ENCODE data around the gene F13B. TPM values are rescaled to one million over a fixed set of nuclear protein-coding genes. Genes with fewer than 3 reads are reported as not detected.
A peak's percentile ranks its signal among the peaks of the same experiment; 100 is the strongest.

The F13B gene
- total RNA-seq, 1 experiment from 2014 or later: not detected

GRCh38 chr1:197024460-197024859, 42.6 kb downstream of the F13B start:
- intact Hi-C loops (cut with micrococcal nuclease): no loop called here
- no peaks in the 10 kb centered on the region for H3K36me3 ChIP-seq (ENCODE audit: low read depth, low read length)
- H2AFZ ChIP-seq (ENCODE audit: low read length): no peak overlapping the region
- no peaks in the 10 kb centered on the region for H3F3A ChIP-seq (ENCODE audit: low read length, unreplicated experiment)
- H3K4me2 ChIP-seq (ENCODE audit: low read length): no peak overlapping the region
- H3K9me2 ChIP-seq (replicated peaks; ENCODE audit: low read length): no peaks in the 10 kb centered on the region
- POLR2A ChIA-PET (ENCODE audit: unreplicated experiment): no interaction called here
- H3K27me3 ChIP-seq (ENCODE audit: low read length): no peaks in the 10 kb centered on the region
- no peaks in the 10 kb centered on the region for H3K9me3 ChIP-seq (ENCODE audit: low read length)
- H3K9ac ChIP-seq (ENCODE audit: low read length): no peak overlapping the region
- H3K4me1 ChIP-seq (ENCODE audit: insufficient read depth, low read length): peaks cover 6% of the 10 kb centered on the region; the same call in 1 of the 2 replicates
- no TSS peak for BruUV-seq (replicated peaks)
- ATAC-seq (no peak; the same call in 1 of the 2 replicates), DNase-seq (peak; percentile 9)
- H3K79me2 ChIP-seq (ENCODE audit: low read length): no peaks in the 10 kb centered on the region
- CTCF ChIA-PET: no interaction called here
- TF ChIP-seq CTCF (conservative IDR thresholded peaks at IDR 0.05; ENCODE audit: low read depth, low read length) (no peak), EZH2phosphoT487 (IDR thresholded peaks at IDR 0.05; ENCODE audit: borderline replicate concordance, low read length) (no peak), EZH2 (IDR thresholded peaks at IDR 0.05; ENCODE audit: low read length, unreplicated experiment) (no peak)
- no peaks in the 10 kb centered on the region for H4K20me1 ChIP-seq (ENCODE audit: low read length)
- no peak overlapping the region for H3K27ac ChIP-seq (ENCODE audit: low read length)
- H3K4me3 ChIP-seq (ENCODE audit: low read length): no peak overlapping the region

- intact Hi-C loops (cut with micrococcal nuclease): no loop called here
- CTCF ChIA-PET: no interaction called here
Measured at GRCh38 chr1:197021716-197022115, 45.3 kb downstream of the F13B start.

More at GRCh38 chr1:197021716-197022115, 45.3 kb downstream of the F13B start:
- no peak for TF ChIP-seq CTCF (conservative IDR thresholded peaks at IDR 0.05; ENCODE audit: low read depth, low read length)
- no peak for TF ChIP-seq EZH2 (IDR thresholded peaks at IDR 0.05; ENCODE audit: low read length, unreplicated experiment)
- Histone ChIP-seq H3K9ac (ENCODE audit: low read length) (no peak overlapping the region), H3K4me3 (ENCODE audit: low read length) (no peak overlapping the region), H3K4me1 (ENCODE audit: insufficient read depth, low read length) (no peaks in the 10 kb centered on the region), H2AFZ (ENCODE audit: low read length) (no peak overlapping the region), H4K20me1 (ENCODE audit: low read length) (no peaks in the 10 kb centered on the region), H3K36me3 (ENCODE audit: low read depth, low read length) (no peaks in the 10 kb centered on the region), H3K4me2 (ENCODE audit: low read length) (no peak overlapping the region), H3K9me3 (ENCODE audit: low read length) (no peaks in the 10 kb centered on the region), H3F3A (ENCODE audit: low read length, unreplicated experiment) (no peaks in the 10 kb centered on the region), H3K9me2 (replicated peaks; ENCODE audit: low read length) (no peaks in the 10 kb centered on the region), H3K27me3 (ENCODE audit: low read length) (no peaks in the 10 kb centered on the region), H3K79me2 (ENCODE audit: low read length) (no peaks in the 10 kb centered on the region), H3K27ac (ENCODE audit: low read length) (no peak overlapping the region)
- DNase-seq (no peak), ATAC-seq (no peak)
- no TSS peak for BruUV-seq (replicated peaks)
- POLR2A ChIA-PET (ENCODE audit: unreplicated experiment): no interaction called here
